DND-41 (cell line): ENCODE measurements around the gene MINDY1.

Experiments
- EZH2 ChIP-seq: IDR thresholded peaks from 3 replicates; pipeline ENCODE4 v1.6.1; 2012; ENCODE audit warnings: borderline replicate concordance, low read depth, mild to moderate bottlenecking, moderate library complexity, low read length, inconsistent platforms; ENCODE audit not compliant: severe bottlenecking
- TF ChIP-seq, protein P1 (sequence below): IDR thresholded peaks from 2 replicates; pipeline ENCODE4 v1.5.1; 2012; ENCODE audit warnings: borderline replicate concordance, low read length, moderate library complexity, mild to moderate bottlenecking; ENCODE audit not compliant: poor library complexity, severe bottlenecking; ENCODE audit errors: extremely low read depth

DNA sequence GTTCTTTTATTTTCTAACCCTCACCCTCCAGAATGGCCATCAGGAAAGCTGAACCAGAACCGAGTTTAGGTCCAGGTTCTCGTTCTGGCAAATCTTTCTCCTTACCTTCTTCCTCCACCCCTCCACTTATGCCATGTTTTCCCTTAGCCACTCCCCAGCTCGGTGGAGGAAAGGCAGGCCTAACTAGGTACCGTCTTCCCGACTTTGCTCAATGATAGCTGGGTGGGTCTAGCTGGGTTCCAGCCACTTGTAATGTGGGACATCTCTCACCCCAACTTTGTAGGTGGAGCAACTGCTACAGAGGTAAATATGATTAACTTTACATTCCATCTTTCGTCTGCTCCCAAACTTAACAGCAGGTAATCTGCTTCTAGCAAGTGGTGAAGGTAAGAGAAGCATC lies 30.3 kb upstream of the MINDY1 start:
- TF ChIP-seq, protein P1, sequence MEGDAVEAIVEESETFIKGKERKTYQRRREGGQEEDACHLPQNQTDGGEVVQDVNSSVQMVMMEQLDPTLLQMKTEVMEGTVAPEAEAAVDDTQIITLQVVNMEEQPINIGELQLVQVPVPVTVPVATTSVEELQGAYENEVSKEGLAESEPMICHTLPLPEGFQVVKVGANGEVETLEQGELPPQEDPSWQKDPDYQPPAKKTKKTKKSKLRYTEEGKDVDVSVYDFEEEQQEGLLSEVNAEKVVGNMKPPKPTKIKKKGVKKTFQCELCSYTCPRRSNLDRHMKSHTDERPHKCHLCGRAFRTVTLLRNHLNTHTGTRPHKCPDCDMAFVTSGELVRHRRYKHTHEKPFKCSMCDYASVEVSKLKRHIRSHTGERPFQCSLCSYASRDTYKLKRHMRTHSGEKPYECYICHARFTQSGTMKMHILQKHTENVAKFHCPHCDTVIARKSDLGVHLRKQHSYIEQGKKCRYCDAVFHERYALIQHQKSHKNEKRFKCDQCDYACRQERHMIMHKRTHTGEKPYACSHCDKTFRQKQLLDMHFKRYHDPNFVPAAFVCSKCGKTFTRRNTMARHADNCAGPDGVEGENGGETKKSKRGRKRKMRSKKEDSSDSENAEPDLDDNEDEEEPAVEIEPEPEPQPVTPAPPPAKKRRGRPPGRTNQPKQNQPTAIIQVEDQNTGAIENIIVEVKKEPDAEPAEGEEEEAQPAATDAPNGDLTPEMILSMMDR = no peak
- TF ChIP-seq EZH2 = no peak
